ENCODE results near the gene CCL26.
A peak's percentile ranks its signal among the peaks of the same experiment; 100 is the strongest.
"Not testable (repeated sequence)": the region's sequence is repeated elsewhere in the genome, so short reads cannot be mapped to it uniquely, and the experiment has no call there.

The CCL26 gene

DNA sequence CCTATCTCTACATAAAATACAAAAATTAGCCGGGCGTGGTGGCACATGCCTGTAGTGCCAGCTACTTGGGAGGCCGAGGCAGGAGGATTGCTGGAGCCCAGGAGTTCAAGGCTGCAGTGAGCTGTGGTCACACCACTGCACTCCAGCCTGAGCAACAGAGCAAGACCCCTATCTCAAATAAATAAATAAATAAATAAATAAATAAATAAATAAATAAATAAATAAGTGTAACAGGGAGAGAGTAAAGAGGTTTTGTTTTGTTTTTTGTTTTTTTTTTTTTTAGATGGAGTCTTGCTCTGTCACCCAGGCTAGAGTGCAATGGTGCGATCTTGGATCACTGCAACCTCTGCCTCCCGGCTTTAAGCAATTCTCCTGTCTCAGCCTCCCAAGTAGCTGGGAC lies 20.6 kb upstream of the CCL26 start:
- DNase-seq (ENCODE audit: low read depth): not testable (repeated sequence)

DNA sequence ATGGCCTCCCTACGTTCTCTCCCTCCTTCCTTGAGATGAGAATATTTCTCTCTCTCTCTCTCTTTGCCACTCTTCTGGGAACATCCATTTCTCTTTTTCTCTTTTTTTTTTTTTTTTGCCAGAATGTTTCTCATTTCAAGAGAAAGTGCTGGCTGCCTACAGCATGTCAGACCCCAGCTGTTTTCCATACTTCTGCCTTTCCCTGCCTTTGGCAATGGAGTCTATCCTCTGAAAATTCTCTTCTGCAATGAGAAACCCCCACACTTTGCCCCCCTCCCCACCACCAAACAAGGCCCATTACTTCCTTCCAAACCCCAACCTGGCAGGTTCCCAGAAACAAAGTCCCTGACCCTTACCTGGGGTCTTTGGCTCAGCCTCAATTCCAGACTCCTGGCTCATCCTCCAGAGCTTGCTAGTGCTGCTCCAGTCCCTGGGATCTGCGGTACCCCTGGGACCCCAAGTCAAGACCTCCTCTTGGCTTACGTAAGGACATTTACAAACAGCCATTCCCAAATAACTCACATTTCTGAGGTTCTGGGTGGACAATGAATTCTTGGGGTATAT lies 17.4 kb upstream of the CCL26 start:
- no peak for DNase-seq (ENCODE audit: low read depth)

DNA sequence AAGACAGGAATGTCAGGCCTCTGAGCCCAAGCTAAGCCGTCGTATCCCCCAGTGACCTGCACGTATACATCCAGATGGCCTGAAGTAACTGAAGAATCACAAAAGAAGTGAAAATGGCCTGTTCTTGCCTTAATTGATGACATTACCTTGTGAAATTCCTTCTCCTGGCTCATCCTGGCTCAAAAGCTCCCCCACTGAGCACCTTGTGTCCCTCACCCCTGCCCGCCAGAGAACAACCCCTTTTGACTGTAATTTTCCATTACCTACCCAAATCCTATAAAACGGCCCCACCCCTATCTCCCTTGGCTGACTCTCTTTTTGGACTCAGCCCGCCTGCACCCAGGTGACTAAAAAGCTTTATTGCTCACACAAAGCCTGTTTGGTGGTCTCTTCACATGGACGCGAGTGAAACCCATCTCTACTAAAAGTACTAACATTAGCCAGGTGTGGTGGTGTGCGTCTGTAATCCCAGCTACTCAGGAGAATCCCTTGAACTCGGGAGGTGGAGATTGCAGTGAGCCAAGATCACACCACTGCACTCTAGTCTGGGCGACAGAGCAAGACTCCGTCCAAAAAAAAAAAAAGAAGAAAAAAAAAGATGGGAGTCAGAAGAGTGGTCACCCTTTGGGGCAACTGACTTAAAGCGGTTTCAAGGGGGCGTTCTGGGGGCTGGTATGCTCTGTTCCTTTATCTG lies 16.3 kb upstream of the CCL26 start:
- not testable (repeated sequence) for DNase-seq (ENCODE audit: low read depth)

DNA sequence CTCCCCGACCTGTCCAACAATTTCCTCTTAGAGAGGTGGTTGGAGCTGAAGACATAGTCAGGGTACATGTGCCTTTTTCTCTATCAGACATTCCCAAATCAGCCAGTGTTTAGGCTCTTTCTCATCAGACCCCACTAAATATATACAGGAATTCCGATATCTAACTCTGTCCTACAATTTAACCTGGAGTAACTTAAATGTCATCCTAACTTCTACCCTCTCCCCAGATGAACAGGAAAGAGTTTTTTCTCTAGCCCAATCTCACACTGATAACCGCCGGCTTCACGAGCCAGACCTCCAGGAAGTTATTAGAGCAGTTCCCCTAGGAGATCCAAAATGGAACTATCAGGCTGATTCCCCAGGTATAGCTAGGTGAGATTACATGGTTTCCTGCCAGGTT lies 11.0 kb upstream of the CCL26 start:
- DNase-seq (ENCODE audit: low read depth): not testable (repeated sequence)

DNA sequence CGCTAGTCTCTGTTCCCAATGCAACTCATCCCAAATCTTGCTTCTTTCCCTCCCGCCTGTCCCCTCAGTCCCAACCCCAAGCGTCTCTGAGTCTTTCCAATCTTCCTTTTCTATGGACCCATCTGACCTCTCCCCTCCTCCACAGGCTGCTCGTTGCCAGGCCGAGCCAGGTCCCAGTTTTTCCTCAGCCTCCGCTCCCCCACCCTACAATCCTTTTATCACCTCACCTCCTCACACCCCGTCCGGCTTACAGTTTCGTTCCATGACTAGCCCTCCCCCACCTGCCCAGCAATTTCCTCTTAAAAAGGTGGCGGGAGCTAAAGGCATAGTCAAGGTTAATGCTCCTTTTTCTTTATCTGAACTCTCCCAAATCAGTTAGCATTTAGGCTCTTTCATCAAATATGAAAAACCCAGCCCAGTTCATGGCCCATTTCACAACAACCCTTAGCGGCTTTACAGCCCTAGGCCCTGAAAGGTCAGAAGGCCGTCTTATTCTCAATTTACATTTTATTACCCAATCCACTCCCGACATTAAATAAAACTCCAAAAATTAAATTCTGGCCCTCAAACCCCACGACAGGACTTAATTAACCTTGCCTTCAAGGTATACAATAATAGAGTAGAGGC lies 8.7 kb upstream of the CCL26 start:
- DNase-seq (ENCODE audit: low read depth): not testable (repeated sequence)

DNA sequence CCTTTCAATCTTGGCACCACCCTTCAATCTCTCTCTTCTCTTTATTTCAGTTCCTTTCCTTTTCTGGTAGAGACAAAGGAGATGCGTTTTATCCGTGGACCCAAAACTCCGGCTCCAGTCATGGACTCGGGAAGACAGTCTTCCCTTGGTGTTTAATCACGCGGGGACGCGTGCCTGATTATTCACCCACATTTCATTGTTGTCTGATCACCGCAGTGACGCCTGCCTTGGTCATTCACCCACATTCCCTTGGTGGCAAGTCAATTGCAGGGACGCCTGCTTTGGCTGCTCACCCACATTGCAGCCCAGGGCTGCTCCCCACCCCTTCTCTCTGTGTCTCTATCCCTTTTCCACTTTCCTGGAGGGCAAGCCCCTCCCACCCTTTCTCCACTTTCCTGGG lies 7.5 kb upstream of the CCL26 start:
- DNase-seq (ENCODE audit: low read depth): not testable (repeated sequence)

DNA sequence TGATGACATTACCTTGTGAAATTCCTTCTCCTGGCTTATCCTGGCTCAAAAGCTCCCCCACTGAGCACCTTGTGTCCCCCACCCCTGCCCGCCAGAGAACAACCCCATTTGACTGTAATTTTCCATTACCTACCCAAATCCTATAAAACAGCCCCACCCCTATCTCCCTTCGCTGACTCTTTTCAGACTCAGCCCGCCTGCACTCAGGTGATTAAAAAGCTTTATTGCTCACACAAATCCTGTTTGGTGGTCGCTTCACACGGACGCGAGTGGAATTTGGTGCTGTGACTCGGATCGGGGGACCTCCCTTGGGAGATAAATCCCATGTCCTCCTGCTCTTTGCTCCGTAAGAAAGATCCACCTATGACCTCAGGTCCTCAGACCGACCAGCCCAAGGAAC lies 7.0 kb upstream of the CCL26 start:
- DNase-seq (ENCODE audit: low read depth): not testable (repeated sequence)

DNA sequence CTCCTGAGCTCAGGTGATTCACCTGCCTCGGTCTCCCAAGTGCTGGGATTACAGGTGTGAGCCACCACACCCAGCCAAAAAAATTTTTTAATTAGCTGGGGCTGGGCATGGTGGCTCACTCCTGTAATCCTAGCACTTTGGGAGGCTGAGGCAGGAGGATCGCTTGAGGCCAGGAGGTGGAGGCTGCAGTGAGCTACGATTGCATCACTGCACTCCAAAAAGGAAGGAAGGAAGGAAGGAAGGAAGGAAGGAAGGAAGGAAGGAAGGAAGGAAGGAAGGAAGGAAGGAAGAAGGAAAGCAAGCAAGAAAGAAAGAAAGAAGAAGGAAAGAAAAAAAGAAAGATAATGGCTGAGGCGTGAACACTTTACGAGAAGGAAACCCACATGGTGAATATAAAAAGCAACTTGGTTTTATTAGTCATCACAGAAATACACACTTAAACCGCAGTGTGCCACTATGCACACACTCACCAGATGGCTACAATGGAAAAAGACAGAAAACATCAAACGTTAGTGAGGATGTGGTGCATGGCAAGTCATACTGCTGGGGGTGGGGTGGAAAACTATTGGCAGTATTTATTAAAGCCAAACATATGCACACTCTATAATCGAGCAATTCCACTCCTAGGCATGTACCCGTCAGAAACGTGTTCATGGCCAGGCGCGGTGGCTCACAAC lies 4.4 kb upstream of the CCL26 start:
- DNase-seq (ENCODE audit: low read depth): peak; percentile 19

DNA sequence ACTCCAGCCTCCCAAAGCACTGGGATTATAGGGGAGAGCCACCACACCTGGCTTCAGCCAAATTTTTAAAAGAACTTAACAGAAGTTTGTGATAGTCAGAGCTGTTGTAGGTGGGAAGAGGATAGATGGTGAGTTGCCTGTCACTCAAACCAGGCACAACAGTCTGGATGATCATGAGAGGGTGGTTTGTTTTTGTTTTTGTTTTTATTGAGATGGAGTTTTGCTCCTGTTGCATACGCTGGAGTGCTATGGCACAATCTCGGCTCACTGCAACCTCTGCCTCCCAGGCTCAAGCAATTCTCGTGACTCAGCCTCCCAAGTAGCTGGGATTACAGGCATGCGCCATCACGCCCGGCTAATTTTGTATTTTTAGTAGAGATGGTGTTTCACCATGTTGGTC lies 1.9 kb upstream of the CCL26 start:
- not testable (repeated sequence) for DNase-seq (ENCODE audit: low read depth)

DNA sequence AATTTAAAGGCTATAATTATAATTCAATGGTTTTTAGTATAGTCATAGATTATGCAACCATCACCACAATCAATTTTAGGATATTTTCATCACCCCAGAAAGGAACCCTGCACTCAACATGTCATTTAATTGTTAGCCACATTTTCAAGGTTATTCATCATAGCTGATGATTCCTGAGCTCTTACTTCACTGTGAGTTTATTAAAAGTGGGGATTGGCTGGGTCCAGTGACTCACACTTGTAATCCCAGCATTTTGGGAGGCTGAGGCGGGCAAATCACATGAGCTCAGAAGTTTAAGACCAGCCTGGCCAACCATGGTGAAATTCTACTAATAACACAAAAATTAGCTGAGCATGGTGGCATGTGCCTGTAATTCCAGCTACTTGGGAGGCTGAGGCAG lies 787 bp downstream of the CCL26 start:
- no peak for DNase-seq (ENCODE audit: low read depth)

DNA sequence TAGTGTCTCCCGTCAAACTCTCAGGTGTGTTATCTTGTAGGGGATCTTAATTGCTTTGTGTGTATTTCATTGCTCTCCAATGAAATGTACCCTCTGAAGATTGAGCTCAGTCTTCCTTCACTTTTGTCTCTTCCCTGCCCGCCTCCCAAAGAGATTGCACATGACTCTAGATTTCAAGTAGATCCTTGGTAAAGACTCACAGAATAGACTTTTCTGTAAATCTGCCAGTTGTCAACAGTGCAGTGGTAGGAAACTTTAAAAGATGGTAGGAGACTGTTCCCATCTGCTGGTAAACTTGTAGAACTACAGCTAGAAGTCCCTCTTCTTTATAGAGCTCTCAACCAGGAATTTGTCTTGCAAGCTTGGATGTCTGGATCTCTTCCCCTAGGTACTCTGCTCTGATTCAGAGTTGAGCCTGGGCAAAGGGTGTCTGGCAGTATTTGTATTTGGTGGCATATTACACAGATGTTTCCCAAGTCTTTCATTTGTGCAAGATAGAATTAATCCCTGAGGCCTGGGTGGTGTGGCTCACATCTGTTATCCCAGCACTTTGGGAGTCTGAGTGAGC lies 9.6 kb downstream of the CCL26 start:
- no peak for DNase-seq (ENCODE audit: low read depth)

DNA sequence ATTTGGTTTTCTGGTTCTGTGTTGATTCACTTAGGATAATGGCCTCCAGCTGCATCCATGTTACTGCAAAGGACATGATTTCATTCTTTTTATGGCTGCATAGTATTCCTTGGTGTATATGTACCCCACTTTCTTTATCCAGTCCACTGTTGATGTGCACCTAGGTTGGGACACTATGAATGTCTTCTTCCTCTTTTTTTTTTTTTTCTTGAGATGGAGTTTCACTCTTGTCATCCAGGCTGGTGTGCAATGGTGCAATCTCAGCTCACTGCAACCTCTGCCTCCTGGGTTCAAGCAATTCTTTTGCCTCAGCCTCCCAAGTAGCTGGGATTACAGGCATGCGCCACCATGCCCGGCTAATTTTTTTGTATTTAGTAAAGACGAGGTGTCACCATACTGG lies 10.2 kb downstream of the CCL26 start:
- DNase-seq (ENCODE audit: low read depth): not testable (repeated sequence)

DNA sequence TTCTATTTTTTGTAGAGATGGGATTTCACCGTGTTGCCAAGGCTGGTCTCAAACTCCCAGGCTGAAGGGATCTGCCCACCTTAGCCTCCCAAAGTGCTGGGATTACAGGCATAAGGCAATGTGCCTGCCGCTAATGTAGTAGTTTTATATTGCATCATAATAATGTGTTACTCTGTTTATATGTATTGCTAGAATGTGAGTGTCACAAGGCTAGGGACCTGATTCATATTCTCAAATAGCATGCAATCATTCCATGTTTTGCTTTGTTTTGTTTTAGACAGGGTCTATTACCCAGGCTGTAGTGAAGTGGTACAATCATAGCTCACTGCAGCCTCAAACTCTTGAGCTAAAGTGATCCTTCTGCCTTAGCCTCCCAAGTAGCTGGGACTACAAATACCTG lies 13.5 kb downstream of the CCL26 start:
- no peak for DNase-seq (ENCODE audit: low read depth)

DNA sequence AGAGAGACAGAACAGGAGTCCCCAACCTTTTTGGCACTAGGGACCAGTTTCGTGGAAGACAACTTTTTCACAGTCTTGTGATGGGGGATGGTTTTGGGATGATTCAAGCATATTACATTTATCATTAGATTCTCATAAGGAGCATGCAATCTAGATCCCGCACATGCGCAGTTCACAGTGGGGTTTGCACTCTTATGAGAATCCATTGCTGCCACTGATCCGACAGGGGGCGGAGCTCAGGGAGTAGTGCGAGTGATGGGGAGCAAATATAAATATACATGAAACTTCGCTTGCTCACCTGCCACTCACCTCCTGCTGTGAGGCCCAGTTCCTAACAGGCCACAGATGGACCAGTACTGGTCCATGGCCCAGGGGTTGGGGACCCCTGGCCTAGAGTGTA lies 14.2 kb downstream of the CCL26 start:
- no peak for DNase-seq (ENCODE audit: low read depth)

DNA sequence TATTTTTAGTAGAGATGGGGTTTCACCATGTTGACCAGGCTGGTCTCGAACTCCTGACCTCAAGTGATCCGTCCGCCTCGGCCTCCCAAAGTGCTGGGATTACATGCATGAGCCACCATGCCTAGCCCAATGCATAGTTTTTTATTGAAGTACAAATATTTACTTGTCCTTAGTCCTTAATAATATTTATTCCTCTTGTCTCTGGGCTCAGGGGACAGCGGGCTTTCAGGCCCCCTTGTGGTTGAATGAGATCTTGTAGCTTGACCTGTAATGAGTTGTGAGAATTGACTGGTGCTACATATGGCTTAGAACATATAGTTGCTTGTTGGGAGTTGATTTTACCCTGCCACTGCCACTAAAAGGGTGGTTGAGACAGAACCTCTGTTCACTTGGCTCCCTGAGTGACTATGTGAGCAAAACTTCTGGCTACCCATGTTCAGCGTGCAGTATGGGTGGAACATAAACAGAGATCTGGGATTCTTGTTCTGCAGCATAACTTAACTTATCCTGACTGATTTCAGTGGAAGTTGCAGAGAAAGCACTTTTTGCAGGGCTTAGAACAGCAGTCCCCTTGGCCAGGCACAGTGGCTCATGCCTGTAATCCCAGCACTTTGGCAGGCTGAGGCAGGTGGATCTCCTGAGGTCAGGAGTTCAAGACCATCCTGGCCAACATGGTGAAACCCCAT lies 14.9 kb downstream of the CCL26 start:
- no peak for DNase-seq (ENCODE audit: low read depth)

DNA sequence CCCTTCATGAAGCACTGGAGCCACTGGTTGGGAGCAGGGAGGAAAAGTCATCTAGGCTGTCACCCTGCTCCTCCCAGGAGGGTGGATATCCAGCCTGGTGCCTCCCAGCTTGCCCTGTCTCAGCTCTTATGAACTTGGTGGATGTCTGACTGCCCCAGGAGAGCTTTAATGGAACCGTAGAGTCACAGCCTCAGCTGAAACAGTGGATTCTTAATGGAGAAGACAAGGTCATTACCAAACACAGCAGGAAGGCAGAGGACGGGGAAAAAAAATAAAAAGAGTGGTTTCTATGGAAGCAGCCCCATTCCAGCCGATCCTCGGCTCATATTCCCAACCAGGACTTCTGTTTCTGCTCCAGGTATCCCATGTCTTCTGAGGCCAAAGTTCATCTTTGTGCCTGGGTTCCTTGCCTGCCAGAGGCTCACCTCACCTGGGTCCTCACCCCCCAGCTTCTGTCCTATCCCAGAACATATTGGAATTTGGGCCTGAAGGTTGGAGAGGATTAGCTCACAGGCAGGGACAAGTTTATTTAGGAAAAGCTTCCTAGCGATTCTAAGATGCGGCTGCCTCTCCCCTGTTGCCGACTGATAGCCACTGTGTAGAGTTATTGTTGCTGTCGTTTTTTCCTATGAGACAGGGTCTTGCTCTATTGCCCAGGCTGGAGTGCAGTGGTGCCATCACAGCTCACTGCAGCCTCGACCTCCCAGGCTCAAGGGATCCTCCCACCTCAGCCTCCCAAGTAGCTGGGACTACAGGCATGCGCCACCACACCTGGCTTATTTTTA lies 15.6 kb downstream of the CCL26 start:
- no peak for DNase-seq (ENCODE audit: low read depth)

DNA sequence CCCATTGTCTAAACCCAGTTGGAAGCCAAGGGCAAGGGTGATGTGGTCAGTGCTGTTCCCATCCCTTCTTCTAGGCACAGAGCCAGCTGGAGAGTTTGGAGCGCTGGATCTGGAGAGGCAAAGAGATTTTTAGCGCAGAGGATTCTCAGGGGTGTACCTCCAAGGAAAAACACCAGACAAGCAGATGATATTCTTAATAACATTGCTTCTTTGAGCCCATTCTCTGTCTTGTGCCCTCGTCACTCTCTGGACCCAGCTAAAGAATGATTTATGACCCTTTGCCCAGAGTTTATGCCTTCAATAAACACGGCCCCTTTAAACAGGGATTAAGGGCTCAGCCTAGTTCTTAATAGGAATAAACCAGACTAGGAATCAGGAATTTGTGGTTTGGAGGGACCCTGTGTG lies 28.6 kb downstream of the CCL26 start:
- no peak for DNase-seq (ENCODE audit: low read depth)

DNA sequence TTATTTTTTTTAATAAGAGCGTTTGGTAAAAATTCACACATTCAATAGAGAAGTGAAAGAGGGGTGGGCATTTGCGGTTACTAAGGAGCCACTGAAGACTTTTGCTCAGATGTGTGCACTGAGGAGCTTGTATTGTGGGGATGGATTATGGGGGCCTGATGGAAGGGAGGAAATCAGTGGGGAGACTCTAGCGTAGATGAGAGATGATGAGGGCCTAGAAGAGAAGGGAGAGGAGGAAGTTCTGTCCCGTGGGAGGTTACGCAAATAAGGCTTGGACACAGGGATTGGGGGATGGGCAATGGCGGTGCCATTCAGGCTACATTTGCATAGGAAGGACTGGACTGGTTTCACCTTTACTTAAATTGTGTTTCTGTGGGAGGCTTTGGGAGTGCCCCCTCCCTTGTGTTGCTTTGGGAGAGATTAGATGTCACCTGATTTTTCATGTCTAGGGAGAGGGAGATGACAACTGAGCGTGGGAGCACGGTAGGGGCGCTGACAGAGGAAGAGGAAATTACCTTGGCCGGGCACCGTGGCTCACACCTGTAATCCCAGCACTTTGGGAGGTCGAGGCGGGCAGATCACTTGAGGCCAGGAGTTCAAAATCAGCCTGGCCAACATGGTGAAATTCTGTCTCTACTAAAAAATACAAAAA lies 31.0 kb downstream of the CCL26 start:
- DNase-seq (ENCODE audit: low read depth): no peak

DNA sequence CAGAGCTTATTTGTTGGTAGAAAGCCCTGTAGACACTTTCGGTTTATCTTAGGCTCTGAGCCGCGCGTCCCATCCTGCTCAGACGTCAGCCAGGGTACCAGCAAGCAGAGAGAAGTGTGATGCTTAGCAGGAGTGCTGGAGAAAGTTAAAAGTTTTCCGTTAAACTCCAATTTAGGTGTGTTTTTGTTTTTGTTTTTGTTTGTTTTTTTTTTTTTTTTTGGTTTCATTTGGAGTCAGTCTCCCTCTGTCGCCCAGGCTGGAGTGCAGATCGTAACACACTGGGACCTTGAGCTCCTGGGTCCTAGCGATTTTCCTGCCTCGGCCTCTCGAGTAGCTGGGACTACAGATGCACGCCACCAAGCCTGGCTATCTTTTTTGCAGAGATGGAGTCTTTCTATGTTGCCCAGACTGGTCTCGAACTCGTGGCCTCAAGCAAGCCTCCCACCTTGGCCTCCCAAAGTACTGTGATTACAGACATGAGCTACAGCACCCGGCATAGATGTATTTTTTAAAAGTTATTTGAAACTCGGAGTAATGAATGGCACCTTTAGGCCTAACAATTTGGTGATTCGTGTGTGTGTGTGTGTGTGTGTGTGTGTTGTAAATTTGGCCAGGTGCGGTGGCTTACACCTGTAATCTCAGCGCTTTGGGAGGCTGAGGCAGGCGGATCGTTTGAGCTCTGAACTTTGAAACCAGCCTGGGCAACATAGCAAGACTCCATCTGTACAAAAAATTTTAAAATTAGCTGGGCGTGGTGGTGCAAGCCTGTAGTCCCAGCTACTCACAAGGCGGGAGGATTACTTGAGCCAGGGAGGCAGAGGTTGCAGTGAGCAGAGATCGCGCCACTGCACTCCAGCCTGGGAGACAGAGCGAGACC lies 32.0 kb downstream of the CCL26 start:
- no peak for DNase-seq (ENCODE audit: low read depth)

Measured in stimulated activated CD8-positive, alpha-beta memory T cell treated with anti-CD3 and anti-CD28 coated beads, Interleukin-12 subunit alpha, Interleukin-12 subunit beta, amount 100 ng/mL, for 4 hours (primary cell).